ENCODE measurements around the gene GSS.

GRCh38 chr20:34986311-34987287 lies 31.0 kb upstream of the GSS start:
- TF ChIP-seq CTCF (IDR thresholded peaks at IDR 0.05): no peak
- TF ChIP-seq POLR2AphosphoS5 (IDR thresholded peaks at IDR 0.05; ENCODE audit: insufficient read depth in 1 of 2, low read depth in 1 of 2): no peak
- no peak for TF ChIP-seq POLR2A (IDR thresholded peaks at IDR 0.05)
